SU-DHL-6 (cell line): ENCODE measurements around the gene AACS.

Experiments
- EZH2phosphoT487 ChIP-seq: fragments of 200-600 bp; sonication (generic), shearing (Covaris generic); conservative IDR thresholded peaks from 2 replicates; pipeline ENCODE4 v1.6.1; 2018; ENCODE audit warnings: mild to moderate bottlenecking, antibody characterized with exemption, low read length, moderate library complexity, mixed read lengths
- TF ChIP-seq, protein P1 (sequence below): fragments of 200-600 bp; sonication (generic); IDR thresholded peaks from one replicate; pipeline ENCODE4 v1.5.1; 2017; ENCODE audit warnings: antibody characterized with exemption, mild to moderate bottlenecking, low read length, moderate library complexity; ENCODE audit not compliant: insufficient read depth, poor library complexity, severe bottlenecking

- TF ChIP-seq, protein P1, sequence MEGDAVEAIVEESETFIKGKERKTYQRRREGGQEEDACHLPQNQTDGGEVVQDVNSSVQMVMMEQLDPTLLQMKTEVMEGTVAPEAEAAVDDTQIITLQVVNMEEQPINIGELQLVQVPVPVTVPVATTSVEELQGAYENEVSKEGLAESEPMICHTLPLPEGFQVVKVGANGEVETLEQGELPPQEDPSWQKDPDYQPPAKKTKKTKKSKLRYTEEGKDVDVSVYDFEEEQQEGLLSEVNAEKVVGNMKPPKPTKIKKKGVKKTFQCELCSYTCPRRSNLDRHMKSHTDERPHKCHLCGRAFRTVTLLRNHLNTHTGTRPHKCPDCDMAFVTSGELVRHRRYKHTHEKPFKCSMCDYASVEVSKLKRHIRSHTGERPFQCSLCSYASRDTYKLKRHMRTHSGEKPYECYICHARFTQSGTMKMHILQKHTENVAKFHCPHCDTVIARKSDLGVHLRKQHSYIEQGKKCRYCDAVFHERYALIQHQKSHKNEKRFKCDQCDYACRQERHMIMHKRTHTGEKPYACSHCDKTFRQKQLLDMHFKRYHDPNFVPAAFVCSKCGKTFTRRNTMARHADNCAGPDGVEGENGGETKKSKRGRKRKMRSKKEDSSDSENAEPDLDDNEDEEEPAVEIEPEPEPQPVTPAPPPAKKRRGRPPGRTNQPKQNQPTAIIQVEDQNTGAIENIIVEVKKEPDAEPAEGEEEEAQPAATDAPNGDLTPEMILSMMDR: no peak
- TF ChIP-seq EZH2phosphoT487: no peak
Observed at GRCh38 chr12:125122668-125123067, 57.4 kb downstream of the AACS start.
